ENCODE results near the gene GNAZ. TPM values are rescaled to one million over a fixed set of nuclear protein-coding genes. Genes with fewer than 3 reads are reported as not detected.

Gene GNAZ
- total and polyA plus RNA-seq, 2 donors (not counting 1 experiment from before 2014, with no cell fraction given), result 2.8 to 9.1 TPM

- POLR2A ChIA-PET, result no interaction called here
- Mint-ChIP-seq H3K27ac (no peak overlapping the region), H3K27me3 (no peaks in the 10 kb centered on the region), H3K9me3 (ENCODE audit: insufficient read depth) (no peaks in the 10 kb centered on the region), H3K4me1 (peaks cover 4% of the 10 kb centered on the region), H3K4me3 (no peak overlapping the region)
- Histone ChIP-seq H3K4me1 (ENCODE audit: control insufficient read depth in 2 of 2, insufficient read depth in 2 of 2, low read length in 2 of 2) (peaks cover 2 to 5% of the 10 kb centered on the region in 2 donors), H3K9ac (ENCODE audit: low read length) (no peak overlapping the region), H3K27me3 (replicated peaks in 1 of 4; ENCODE audit: control extremely low read depth in 1 of 4, control insufficient read depth in 3 of 4, insufficient read depth in 4 of 4, low read length in 3 of 4) (peaks cover 0 to 3% (median 0%) of the 10 kb centered on the region in 4 experiments), H3K27ac (ENCODE audit: low read length in 2 of 2) (no peak overlapping the region), H3K36me3 (replicated peaks in 1 of 2; ENCODE audit: control extremely low read depth in 1 of 2, control insufficient read depth in 1 of 2, extremely low read depth in 1 of 2, insufficient read depth in 2 of 2, low read length in 1 of 2) (no peaks in the 10 kb centered on the region), H2AFZ (ENCODE audit: insufficient read depth, low read depth, low read length, poor library complexity, severe bottlenecking) (no peak overlapping the region), H3K79me2 (ENCODE audit: control insufficient read depth, insufficient read depth, low read length) (peaks cover 40% of the 10 kb centered on the region), H4K20me1 (ENCODE audit: control insufficient read depth, insufficient read depth, low read length, poor library complexity, severe bottlenecking) (no peaks in the 10 kb centered on the region), H3K4me3 (ENCODE audit: control extremely low read depth in 1 of 5, extremely low read depth in 1 of 5, insufficient read depth in 1 of 5, low read depth in 2 of 5, low read length in 4 of 5) (no peak overlapping the region), H3K4me2 (replicated peaks; ENCODE audit: low read depth, low read length, poor library complexity, severe bottlenecking) (peak overlapping the region; percentile 17), H3K9me3 (ENCODE audit: control extremely low read depth in 1 of 3, control insufficient read depth in 2 of 3, insufficient read depth in 1 of 3, low read length in 2 of 3) (no peaks in the 10 kb centered on the region)
- TF ChIP-seq, protein P1, sequence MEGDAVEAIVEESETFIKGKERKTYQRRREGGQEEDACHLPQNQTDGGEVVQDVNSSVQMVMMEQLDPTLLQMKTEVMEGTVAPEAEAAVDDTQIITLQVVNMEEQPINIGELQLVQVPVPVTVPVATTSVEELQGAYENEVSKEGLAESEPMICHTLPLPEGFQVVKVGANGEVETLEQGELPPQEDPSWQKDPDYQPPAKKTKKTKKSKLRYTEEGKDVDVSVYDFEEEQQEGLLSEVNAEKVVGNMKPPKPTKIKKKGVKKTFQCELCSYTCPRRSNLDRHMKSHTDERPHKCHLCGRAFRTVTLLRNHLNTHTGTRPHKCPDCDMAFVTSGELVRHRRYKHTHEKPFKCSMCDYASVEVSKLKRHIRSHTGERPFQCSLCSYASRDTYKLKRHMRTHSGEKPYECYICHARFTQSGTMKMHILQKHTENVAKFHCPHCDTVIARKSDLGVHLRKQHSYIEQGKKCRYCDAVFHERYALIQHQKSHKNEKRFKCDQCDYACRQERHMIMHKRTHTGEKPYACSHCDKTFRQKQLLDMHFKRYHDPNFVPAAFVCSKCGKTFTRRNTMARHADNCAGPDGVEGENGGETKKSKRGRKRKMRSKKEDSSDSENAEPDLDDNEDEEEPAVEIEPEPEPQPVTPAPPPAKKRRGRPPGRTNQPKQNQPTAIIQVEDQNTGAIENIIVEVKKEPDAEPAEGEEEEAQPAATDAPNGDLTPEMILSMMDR (IDR thresholded peaks at IDR 0.05), result no peak
- TF ChIP-seq EZH2 (IDR thresholded peaks at IDR 0.05; ENCODE audit: borderline replicate concordance, insufficient read depth, low read depth, low read length, poor library complexity, severe bottlenecking), result no peak
- DNase-seq (no peak), ATAC-seq (ENCODE audit: low read depth) (no peak)
- CTCF ChIA-PET, result no interaction called here
- WGBS (ENCODE audit: insufficient coverage), result 58% methylated on average over 9 of the region's 11 CpGs
- intact Hi-C loops (cut with micrococcal nuclease), result no loop called here
Observed at GRCh38 chr22:23080613-23081290, 10.4 kb downstream of the GNAZ start.

DNA sequence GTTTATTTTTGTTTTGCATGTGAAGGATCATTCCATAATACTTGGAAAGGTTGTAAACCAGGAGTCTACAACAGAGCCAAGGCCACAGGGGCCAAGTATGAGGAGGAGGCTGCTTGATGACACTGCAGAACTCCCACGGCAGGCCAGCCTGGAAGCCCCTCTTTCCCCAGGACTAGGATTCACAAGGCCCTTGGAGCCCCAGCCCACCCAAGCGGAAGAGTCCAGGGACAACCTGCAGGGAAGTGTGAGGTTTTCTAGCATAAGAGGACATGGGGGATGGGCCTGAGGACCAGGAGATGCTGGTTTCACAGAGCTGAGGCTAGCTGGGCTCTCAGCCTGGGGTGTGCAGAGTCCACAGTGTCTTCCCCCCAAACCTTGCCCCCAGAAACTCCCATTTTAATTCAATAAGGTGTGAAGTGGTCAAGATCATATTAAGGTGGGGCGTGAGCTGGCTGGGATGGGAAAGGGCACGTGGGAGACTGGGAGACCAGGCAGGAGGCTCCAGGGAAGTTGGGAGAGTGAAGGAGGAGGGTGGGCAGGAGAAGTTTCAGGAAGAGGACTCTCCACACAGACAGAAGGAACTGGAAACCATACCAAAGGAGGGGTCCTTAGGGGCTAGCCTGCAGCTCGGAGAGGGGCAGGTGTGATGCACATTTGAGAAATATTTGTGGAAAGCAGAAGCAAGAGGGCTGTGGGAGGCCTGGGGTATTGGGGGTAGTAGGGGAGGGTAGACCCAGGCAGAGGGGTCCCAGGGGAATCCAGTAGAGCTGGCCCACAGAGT is 12.4 kb downstream of the GNAZ start:
- H3K4me1 ChIP-seq (ENCODE audit: control insufficient read depth in 2 of 2, insufficient read depth in 2 of 2, low read length in 2 of 2), result peaks cover 15 to 21% of the 10 kb centered on the region in 2 donors
- TF ChIP-seq EZH2 (IDR thresholded peaks at IDR 0.05; ENCODE audit: borderline replicate concordance, insufficient read depth, low read depth, low read length, poor library complexity, severe bottlenecking), result no peak
- TF ChIP-seq, protein P1 (IDR thresholded peaks at IDR 0.05), result no peak
- no peaks in the 10 kb centered on the region for H4K20me1 ChIP-seq (ENCODE audit: control insufficient read depth, insufficient read depth, low read length, poor library complexity, severe bottlenecking)
- intact Hi-C loops (cut with micrococcal nuclease), result no loop called here
- Mint-ChIP-seq H3K27ac (no peak overlapping the region), H3K4me1 (peaks cover 16% of the 10 kb centered on the region), H3K4me3 (no peak overlapping the region), H3K9me3 (ENCODE audit: insufficient read depth) (no peaks in the 10 kb centered on the region), H3K27me3 (no peaks in the 10 kb centered on the region)
- H3K4me3 ChIP-seq (ENCODE audit: control extremely low read depth in 1 of 5, extremely low read depth in 1 of 5, insufficient read depth in 1 of 5, low read depth in 2 of 5, low read length in 4 of 5), result no peak overlapping the region
- ChIA-PET POLR2A (interaction anchor here (1.4 kb wide), 1 partner anchor 28 kb away, joined by 3 read pairs; no protein-coding TSS in a partner anchor), CTCF (no interaction called here)
- H3K27me3 ChIP-seq (replicated peaks in 1 of 4; ENCODE audit: control extremely low read depth in 1 of 4, control insufficient read depth in 3 of 4, insufficient read depth in 4 of 4, low read length in 3 of 4), result no peaks in the 10 kb centered on the region
- DNase-seq (no peak), ATAC-seq (ENCODE audit: low read depth) (no peak)
- no peak overlapping the region for H3K27ac ChIP-seq (ENCODE audit: low read length in 2 of 2)
- H2AFZ ChIP-seq (ENCODE audit: insufficient read depth, low read depth, low read length, poor library complexity, severe bottlenecking), result no peak overlapping the region
- no peak overlapping the region for H3K4me2 ChIP-seq (replicated peaks; ENCODE audit: low read depth, low read length, poor library complexity, severe bottlenecking)
- peaks cover 21% of the 10 kb centered on the region for H3K79me2 ChIP-seq (ENCODE audit: control insufficient read depth, insufficient read depth, low read length)
- WGBS (ENCODE audit: insufficient coverage), result 73% methylated on average over 3 of the region's 5 CpGs
- H3K9ac ChIP-seq (ENCODE audit: low read length), result no peak overlapping the region
- H3K36me3 ChIP-seq (replicated peaks in 1 of 2; ENCODE audit: control extremely low read depth in 1 of 2, control insufficient read depth in 1 of 2, extremely low read depth in 1 of 2, insufficient read depth in 2 of 2, low read length in 1 of 2), result no peaks in the 10 kb centered on the region
- H3K9me3 ChIP-seq (ENCODE audit: control extremely low read depth in 1 of 3, control insufficient read depth in 2 of 3, insufficient read depth in 1 of 3, low read length in 2 of 3), result no peaks in the 10 kb centered on the region

Measured in B cell (primary cell).